Right renal pelvis (tissue), 4 donors: ENCODE data around the gene AHDC1. TPM values are rescaled to one million over a fixed set of nuclear protein-coding genes. Genes with fewer than 3 reads are reported as not detected.
"Not testable (repeated sequence)": the region's sequence is repeated elsewhere in the genome, so short reads cannot be mapped to it uniquely, and the experiment has no call there.

Experiments
- DNase-seq, 4 donors: peaks; one replicate each; pipeline ENCODE4 v3.0.0-alpha.2; 2013; ENCODE audit warnings: low read depth in 4 of 4, low spot score in 3 of 4, missing footprints in 1 of 4
- polyA plus RNA-seq, 4 donors: library from polyadenylated mRNA; unstranded; fragments of 120-200 nt; gene quantifications; one replicate each; pipeline ENCODE4 v1.2.1, GENCODE V29; 2013; ENCODE audit not compliant: insufficient read length in 4 of 4

AHDC1 gene
- polyA plus RNA-seq, 4 donors: 39.4 to 51.5 (median 46.8) TPM

GRCh38 chr1:27633640-27634176, 29.8 kb upstream of the AHDC1 start:
- DNase-seq: no peak

- no peak for DNase-seq
These were observed 29.3 kb upstream of the AHDC1 start for GRCh38 chr1:27633298-27633610.

GRCh38 chr1:27632387-27633297, 28.7 kb upstream of the AHDC1 start:
- DNase-seq: no peak

DNA sequence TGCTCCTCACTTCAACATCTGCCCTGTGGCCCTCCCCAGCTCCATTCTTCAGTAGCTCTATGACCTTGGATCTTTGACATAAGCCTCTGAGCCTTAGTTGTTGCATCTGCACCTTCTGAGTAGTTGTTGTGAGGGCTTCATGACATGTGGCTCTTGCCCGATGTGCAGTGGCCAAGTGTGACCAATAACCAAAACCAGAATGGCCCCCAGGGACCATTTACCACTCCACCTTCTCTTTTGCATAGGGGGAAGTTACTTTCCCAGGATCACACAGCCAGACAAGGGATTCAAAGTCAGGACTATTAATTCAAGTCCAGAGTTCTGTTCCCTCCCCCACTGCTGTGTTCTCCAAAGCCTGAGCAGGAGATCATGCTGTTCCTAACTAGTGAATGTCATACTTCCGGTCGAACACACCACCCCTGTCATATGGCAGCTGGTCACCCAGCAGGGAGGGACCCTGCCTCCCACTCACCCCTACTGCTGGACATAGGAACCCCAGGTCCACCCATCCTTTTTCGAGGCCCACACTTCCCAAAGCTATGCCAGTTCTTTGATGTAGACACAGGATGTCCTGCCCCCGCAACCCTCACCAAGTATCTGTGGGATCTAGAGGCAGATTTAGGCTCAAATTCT, 27.0 kb upstream of the AHDC1 start:
- no peak for DNase-seq

- DNase-seq: no peak
These were observed 24.8 kb upstream of the AHDC1 start for GRCh38 chr1:27628712-27629111.

- DNase-seq: not testable (repeated sequence)
These were observed 23.8 kb upstream of the AHDC1 start for GRCh38 chr1:27627733-27628132.

GRCh38 chr1:27627061-27627460, 23.1 kb upstream of the AHDC1 start:
- no peak for DNase-seq

- no peak for DNase-seq
These were observed 22.3 kb upstream of the AHDC1 start for GRCh38 chr1:27626031-27626935.

GRCh38 chr1:27624467-27625178, 20.7 kb upstream of the AHDC1 start:
- DNase-seq: no peak

DNA sequence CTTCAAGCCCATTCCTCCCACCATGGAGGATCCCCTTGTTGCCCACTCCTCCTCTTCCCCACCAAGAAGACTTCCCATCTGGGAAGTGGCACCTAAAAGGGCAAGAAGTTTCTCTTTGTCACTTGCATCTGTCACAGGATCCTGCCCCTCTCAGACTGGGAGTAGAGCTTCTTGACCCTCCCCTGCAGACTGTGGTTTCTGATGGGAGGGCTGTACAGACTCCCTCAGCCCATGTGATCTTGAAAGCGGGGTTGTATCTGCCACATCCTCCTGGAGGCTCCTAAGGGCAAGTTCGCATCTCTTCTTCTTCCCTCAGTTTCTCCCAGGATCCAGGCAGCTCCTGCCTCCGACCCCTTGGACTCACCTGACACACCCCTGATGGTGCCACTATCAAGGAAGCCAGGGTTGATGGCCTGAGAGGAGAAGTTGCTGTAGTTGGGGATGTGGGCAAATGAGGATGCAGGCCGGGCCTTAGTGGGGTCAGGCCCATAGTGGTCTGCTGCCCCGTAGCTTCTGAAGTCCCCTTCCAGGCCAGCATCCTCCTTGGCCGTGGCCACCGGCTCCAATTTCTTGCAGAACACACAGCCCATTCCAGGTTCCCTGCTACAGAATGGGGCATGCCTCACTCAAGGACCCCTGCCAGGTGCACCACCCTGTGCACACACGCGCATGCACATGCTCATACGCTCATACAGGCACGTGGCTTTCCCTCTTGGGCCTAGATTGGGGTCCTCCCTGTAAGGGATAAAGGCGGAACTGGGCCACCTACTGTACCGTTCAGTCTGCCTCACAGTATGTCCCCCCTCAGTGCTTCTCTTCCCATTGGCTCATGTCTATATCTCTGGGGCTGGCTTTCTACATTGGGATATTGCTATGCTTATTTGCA, 19.6 kb upstream of the AHDC1 start:
- no peak for DNase-seq

DNA sequence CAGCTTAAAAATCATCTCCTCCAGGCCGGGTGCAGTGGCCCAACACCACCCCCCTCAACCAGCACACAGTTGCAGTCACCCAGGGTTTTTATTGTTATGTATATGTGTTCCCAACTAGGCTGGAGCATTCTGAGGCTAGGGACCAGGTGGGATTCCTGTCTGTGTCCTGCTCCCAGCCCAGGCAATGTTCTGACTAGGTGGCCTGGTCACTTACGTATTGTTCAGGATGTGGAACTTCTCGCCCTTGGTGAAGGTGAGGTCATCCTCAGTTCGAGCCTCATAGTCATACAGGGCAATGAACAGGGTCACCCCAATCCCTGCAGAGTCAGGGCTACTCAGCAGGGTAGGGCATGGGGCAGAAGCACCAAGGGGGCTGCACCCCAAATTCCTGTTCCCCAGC, 18.9 kb upstream of the AHDC1 start:
- DNase-seq: no peak

DNA sequence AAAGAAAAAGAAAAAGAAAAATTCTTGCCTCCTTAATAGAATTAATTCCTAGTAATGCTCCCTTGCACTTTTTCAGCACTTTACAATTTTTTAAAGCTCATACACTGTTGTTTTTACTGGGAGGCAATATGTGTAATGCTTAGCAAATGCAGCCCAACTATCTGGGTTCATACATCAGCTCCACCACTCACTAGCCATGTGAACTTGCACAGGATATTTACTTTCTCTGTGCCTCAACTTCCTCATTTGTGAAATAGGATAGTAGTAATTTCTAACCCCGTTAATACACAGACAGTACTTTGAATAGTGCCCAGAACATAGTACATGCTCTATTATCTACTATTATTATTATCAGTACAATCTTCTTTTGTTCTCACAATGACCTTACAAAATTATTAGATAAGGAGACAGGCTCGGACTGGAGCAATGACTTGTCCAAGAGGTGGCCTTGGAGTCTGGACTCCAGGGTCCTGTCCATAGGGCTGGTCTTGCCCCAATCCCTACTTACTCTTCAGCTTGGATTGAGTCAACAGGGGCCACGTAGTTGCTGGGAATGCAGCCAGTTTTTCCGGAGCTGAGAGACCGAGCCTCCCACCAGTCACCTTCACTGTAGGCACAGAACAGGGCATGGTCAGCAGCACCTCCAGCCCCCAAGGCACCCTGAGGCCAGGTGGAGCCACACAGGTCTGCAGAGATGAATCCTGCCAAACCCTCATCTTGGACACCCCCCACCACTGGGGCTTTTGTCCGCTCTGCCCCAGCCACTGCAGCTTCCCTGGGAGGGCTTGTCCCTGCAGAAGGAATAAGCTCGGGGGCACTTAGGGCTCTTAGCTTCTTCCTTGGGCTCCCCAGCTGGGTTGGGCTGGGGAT, 17.3 kb upstream of the AHDC1 start:
- DNase-seq: no peak

GRCh38 chr1:27619782-27620438, 16.0 kb upstream of the AHDC1 start:
- not testable (repeated sequence) for DNase-seq

DNA sequence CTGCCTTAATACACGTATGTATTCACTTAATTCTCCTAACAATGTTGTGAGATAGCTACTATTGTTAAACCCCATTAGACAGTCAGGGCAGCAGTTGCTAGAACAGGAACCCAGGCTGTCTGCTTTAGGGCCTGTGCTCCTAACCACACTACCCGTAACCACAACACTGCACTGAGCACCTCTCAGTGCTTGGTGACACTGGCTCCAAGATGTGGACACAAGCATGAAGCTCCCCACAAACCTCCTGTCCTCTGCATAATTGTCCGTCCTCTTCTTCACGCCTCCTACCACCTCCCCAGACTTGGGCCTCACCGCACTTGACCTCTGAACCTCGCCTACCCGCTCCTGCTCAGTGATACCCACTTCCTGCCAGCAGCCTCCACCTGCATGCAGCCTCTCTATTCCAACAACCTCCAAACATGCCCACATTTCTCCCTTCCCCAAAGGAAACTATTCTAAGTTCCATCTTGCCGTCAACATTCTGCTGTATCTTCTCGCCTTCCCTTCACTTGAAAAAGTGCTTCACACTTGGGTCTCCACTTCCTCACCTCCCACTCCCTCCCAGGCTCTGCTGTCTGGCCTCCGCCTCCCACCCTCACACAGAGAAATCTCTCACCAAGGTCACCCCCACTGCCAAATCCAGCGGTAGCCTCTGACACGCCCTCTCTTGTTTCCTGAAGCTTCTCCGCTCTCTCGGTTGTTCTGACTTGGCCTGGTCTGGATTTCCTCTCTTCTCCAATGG, 14.6 kb upstream of the AHDC1 start:
- DNase-seq: no peak

DNA sequence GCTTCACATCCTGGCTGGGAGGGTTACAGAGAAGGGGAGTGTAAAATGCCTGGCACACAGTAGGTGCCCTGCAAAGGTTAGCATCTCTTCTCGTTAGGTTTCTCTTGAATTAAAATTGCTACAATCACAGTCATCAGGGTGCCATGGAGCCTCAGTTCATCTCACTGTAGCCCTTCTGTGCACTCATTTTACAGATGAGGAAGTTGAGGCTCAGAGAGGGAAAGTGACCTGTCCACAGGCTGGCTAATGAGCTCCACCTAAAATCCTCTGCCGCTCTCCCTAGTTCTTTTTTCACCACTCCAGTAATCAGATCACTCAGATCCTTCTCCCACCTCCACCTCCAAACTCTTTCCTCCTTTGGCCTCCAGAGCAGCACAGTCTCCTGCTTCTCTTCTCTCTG, 13.5 kb upstream of the AHDC1 start:
- no peak for DNase-seq

- DNase-seq: no peak
These were observed 12.5 kb upstream of the AHDC1 start for GRCh38 chr1:27616441-27616840.
